Esophagus muscularis mucosa (tissue), 4 donors: ENCODE results near the gene CTDSPL.

ENCODE experiments used
- EP300 ChIP-seq: sonication (generic); formaldehyde crosslinking; IDR thresholded peaks from one replicate; pipeline ENCODE4 v1.6.1; 2017; ENCODE audit warnings: antibody characterized with exemption
- POLR2A ChIP-seq: fragments of 450-650 bp; IDR thresholded peaks from one replicate; pipeline ENCODE4 v1.6.1; 2017; ENCODE audit warnings: antibody characterized with exemption, moderate library complexity, mild to moderate bottlenecking, low read depth
- POLR2AphosphoS5 ChIP-seq, 2 donors: sonication (generic); formaldehyde crosslinking; IDR thresholded peaks; one replicate each; pipeline ENCODE4 v1.6.1; 2017; ENCODE audit warnings: antibody characterized with exemption in 2 of 2
- TF ChIP-seq, protein P1 (sequence below), 3 experiments: fragments of 200-600 bp in 2 of 3; fragments of 450-650 bp in 1 of 3; sonication (generic) in 2 of 3; IDR thresholded peaks; one replicate each; pipeline ENCODE4 v1.5.1; 2017 to 2019; ENCODE audit warnings: antibody characterized with exemption in 3 of 3, mild to moderate bottlenecking in 2 of 3, moderate library complexity in 1 of 3

GRCh38 chr3:37932505-37932904, 70.8 kb downstream of the CTDSPL start:
- TF ChIP-seq, protein P1, sequence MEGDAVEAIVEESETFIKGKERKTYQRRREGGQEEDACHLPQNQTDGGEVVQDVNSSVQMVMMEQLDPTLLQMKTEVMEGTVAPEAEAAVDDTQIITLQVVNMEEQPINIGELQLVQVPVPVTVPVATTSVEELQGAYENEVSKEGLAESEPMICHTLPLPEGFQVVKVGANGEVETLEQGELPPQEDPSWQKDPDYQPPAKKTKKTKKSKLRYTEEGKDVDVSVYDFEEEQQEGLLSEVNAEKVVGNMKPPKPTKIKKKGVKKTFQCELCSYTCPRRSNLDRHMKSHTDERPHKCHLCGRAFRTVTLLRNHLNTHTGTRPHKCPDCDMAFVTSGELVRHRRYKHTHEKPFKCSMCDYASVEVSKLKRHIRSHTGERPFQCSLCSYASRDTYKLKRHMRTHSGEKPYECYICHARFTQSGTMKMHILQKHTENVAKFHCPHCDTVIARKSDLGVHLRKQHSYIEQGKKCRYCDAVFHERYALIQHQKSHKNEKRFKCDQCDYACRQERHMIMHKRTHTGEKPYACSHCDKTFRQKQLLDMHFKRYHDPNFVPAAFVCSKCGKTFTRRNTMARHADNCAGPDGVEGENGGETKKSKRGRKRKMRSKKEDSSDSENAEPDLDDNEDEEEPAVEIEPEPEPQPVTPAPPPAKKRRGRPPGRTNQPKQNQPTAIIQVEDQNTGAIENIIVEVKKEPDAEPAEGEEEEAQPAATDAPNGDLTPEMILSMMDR (IDR thresholded peaks at IDR 0.05), result no peak
- no peak for TF ChIP-seq POLR2A
- no peak for TF ChIP-seq POLR2AphosphoS5 (IDR thresholded peaks at IDR 0.05)
- no peak for TF ChIP-seq EP300
